ENCODE data around the gene ARHGEF10L.

DNA sequence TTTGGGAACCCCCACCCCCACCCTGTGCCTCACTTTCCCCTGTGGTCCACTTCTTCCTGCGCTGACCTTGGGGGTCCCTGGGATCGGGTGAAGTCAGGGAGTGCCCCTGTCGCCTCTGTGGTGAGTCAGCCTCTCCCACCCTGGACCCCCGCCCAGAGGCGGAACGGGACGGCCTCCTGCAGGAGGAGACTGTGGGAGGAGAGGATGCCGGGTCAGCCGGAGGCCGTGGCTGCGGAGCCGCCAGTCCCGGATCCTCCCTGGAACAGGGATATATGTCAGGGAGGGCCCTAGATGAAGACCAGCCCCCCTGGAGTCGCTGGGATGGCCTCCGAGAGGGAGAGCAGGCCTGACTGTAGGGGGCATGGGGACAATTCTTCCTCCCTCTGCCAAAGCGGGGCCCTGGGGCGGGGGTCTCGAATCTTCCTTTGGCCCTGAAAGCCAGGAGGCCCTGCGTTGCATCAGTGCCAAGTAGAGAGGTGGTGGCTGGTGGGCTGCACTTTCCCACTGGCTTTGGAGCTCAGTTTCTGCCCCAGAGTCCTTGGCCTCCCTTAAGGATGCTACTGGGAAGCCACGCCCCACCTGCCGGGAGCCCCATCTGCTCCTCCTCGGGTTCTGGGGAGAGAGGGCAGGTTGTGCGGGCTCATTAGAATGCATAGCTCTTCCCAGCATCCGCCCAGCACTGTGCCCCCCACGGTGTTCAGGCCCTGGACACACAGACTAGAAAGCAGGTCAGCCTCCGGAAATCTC is 930 bp downstream of the ARHGEF10L start:
- TF ChIP-seq, protein P1, sequence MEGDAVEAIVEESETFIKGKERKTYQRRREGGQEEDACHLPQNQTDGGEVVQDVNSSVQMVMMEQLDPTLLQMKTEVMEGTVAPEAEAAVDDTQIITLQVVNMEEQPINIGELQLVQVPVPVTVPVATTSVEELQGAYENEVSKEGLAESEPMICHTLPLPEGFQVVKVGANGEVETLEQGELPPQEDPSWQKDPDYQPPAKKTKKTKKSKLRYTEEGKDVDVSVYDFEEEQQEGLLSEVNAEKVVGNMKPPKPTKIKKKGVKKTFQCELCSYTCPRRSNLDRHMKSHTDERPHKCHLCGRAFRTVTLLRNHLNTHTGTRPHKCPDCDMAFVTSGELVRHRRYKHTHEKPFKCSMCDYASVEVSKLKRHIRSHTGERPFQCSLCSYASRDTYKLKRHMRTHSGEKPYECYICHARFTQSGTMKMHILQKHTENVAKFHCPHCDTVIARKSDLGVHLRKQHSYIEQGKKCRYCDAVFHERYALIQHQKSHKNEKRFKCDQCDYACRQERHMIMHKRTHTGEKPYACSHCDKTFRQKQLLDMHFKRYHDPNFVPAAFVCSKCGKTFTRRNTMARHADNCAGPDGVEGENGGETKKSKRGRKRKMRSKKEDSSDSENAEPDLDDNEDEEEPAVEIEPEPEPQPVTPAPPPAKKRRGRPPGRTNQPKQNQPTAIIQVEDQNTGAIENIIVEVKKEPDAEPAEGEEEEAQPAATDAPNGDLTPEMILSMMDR (IDR thresholded peaks at IDR 0.05; ENCODE audit: borderline replicate concordance, extremely low read depth, low read length, poor library complexity, severe bottlenecking) = no peak
- no peak for TF ChIP-seq EZH2 (IDR thresholded peaks at IDR 0.05; ENCODE audit: borderline replicate concordance, low read depth, low read length, severe bottlenecking)
